Thymus (tissue), 11 donors: ENCODE measurements around the gene IL13. TPM values are rescaled to one million over a fixed set of nuclear protein-coding genes. Genes with fewer than 3 reads are reported as not detected.
A peak's percentile ranks its signal among the peaks of the same experiment; 100 is the strongest.

Experiments used
- DNase-seq, 9 donors: peaks; one replicate each; pipeline ENCODE4 v3.0.0-alpha.2; 2013; ENCODE audit warnings: low spot score in 9 of 9, low read depth in 6 of 9, missing footprints in 1 of 9
- H3K27ac ChIP-seq, 2 donors: one replicate each; pipeline ENCODE4 v1.5.1; 2013; ENCODE audit warnings: control low read depth in 1 of 2, low read depth in 1 of 2, low read length in 1 of 2, mild to moderate bottlenecking in 1 of 2, moderate library complexity in 1 of 2
- H3K27me3 ChIP-seq, 2 donors: one replicate each; pipeline ENCODE4 v1.5.1; 2013; ENCODE audit warnings: low read length in 1 of 2; ENCODE audit not compliant: control insufficient read depth in 2 of 2, insufficient read depth in 1 of 2
- H3K36me3 ChIP-seq, 2 donors: one replicate each; pipeline ENCODE4 v1.5.1; 2013; ENCODE audit warnings: low read length in 1 of 2, mild to moderate bottlenecking in 1 of 2, moderate library complexity in 1 of 2; ENCODE audit not compliant: control insufficient read depth in 2 of 2, insufficient read depth in 2 of 2
- H3K4me1 ChIP-seq, 2 donors: one replicate each; pipeline ENCODE4 v1.5.1; 2013; ENCODE audit warnings: low read length in 2 of 2; ENCODE audit not compliant: control insufficient read depth in 2 of 2, insufficient read depth in 2 of 2
- H3K4me3 ChIP-seq, 2 donors: one replicate each; pipeline ENCODE4 v1.5.1; 2013; ENCODE audit warnings: low read length in 2 of 2, control low read depth in 1 of 2, mild to moderate bottlenecking in 1 of 2
- H3K9me3 ChIP-seq, 2 donors: one replicate each; pipeline ENCODE4 v1.5.1; 2013; ENCODE audit warnings: low read length in 1 of 2, mild to moderate bottlenecking in 1 of 2; ENCODE audit not compliant: control insufficient read depth in 2 of 2, insufficient read depth in 1 of 2
- WGBS: extraction: QIAGEN DNeasy Blood & Tissue Kit; methylation state at CpG from one replicate; pipeline ENCODE4 v1.1.7; 2013; 5-methylcytosine and 5-hydroxymethylcytosine counted together
- polyA plus RNA-seq: library from polyadenylated mRNA; stranded (reverse); fragments of 200-250 nt; gene quantifications from one replicate; pipeline ENCODE4 v1.2.3, GENCODE V29; 2013
- total RNA-seq: library from RNA; stranded (reverse); fragments of 120-200 nt; gene quantifications from one replicate; pipeline ENCODE4 v1.2.4, GENCODE V29; 2013
- donor health status: healthy.

IL13 gene
- total and polyA plus RNA-seq, 2 donors: 0.42 to 1.0 TPM

GRCh38 chr5:132648355-132648754 is 9.6 kb upstream of the IL13 start:
- DNase-seq: no peak
- no peaks in the 10 kb centered on the region for H3K4me1 ChIP-seq
- no peaks in the 10 kb centered on the region for H3K27me3 ChIP-seq
- no peak overlapping the region for H3K27ac ChIP-seq
- WGBS: 97% methylated on average over 1 of the region's 1 CpG
- H3K9me3 ChIP-seq: no peaks in the 10 kb centered on the region
- H3K36me3 ChIP-seq: peaks cover 0 to under 1% of the 10 kb centered on the region in 2 donors
- H3K4me3 ChIP-seq: no peak overlapping the region

- H3K27ac ChIP-seq: no peak overlapping the region
- H3K36me3 ChIP-seq: no peaks in the 10 kb centered on the region
- peaks cover 0 to 22% of the 10 kb centered on the region in 2 donors for H3K27me3 ChIP-seq
- peaks cover 11% of the 10 kb centered on the region in 2 donors for H3K4me1 ChIP-seq
- WGBS: 98% methylated on average over 4 of the region's 4 CpGs
- H3K4me3 ChIP-seq: no peak overlapping the region
- H3K9me3 ChIP-seq: no peaks in the 10 kb centered on the region
- DNase-seq: no peak
Measured at GRCh38 chr5:132651838-132652469, 6.0 kb upstream of the IL13 start.

GRCh38 chr5:132653716-132654115 is 4.3 kb upstream of the IL13 start:
- no peak overlapping the region for H3K4me3 ChIP-seq
- no peaks in the 10 kb centered on the region for H3K36me3 ChIP-seq
- no peaks in the 10 kb centered on the region for H3K9me3 ChIP-seq
- no peak for DNase-seq
- 69% methylated on average over 7 of the region's 7 CpGs for WGBS
- peaks cover 11 to 17% of the 10 kb centered on the region in 2 donors for H3K4me1 ChIP-seq
- peaks cover 0 to 25% of the 10 kb centered on the region in 2 donors for H3K27me3 ChIP-seq
- H3K27ac ChIP-seq: no peak overlapping the region

- no peaks in the 10 kb centered on the region for H3K36me3 ChIP-seq
- 11% methylated on average over 92 of the region's 92 CpGs for WGBS
- H3K4me1 ChIP-seq: peaks cover 11 to 17% of the 10 kb centered on the region in 2 donors
- H3K27me3 ChIP-seq: peaks cover 0 to 25% of the 10 kb centered on the region in 2 donors
- H3K4me3 ChIP-seq: peak overlapping the region; percentile 18 to 31
- peak in 2 of 9 donors; percentile 23 to 50 for DNase-seq
- no peaks in the 10 kb centered on the region for H3K9me3 ChIP-seq
- no peak overlapping the region for H3K27ac ChIP-seq
Measured at GRCh38 chr5:132655821-132656773, 1.9 kb upstream of the IL13 start.

GRCh38 chr5:132656774-132657355 is 1.1 kb upstream of the IL13 start:
- peaks cover 11 to 20% of the 10 kb centered on the region in 2 donors for H3K4me1 ChIP-seq
- no peaks in the 10 kb centered on the region for H3K36me3 ChIP-seq
- H3K27me3 ChIP-seq: peaks cover 0 to 25% of the 10 kb centered on the region in 2 donors
- no peak overlapping the region for H3K27ac ChIP-seq
- no peaks in the 10 kb centered on the region for H3K9me3 ChIP-seq
- WGBS: 46% methylated on average over 12 of the region's 12 CpGs
- H3K4me3 ChIP-seq: peak overlapping the region; percentile 18 to 31
- peak in 1 of 9 donors; percentile 36 for DNase-seq

- Histone ChIP-seq H3K4me1 (peaks cover 11 to 31% of the 10 kb centered on the region in 2 donors), H3K4me3 (no peak overlapping the region), H3K27ac (no peak overlapping the region), H3K36me3 (no peaks in the 10 kb centered on the region), H3K27me3 (peaks cover 0 to 25% of the 10 kb centered on the region in 2 donors), H3K9me3 (no peaks in the 10 kb centered on the region)
- DNase-seq: no peak
- 98% methylated on average over 9 of the region's 9 CpGs for WGBS
Measured at GRCh38 chr5:132658381-132659302, 669 bp downstream of the IL13 start.

GRCh38 chr5:132659598-132660493 is 1.9 kb downstream of the IL13 start:
- no peaks in the 10 kb centered on the region for H3K9me3 ChIP-seq
- H3K4me1 ChIP-seq: peaks cover 11 to 33% of the 10 kb centered on the region in 2 donors
- WGBS: 98% methylated on average over 23 of the region's 23 CpGs
- no peak overlapping the region for H3K4me3 ChIP-seq
- peaks cover 0 to 21% of the 10 kb centered on the region in 2 donors for H3K27me3 ChIP-seq
- no peak overlapping the region for H3K27ac ChIP-seq
- H3K36me3 ChIP-seq: no peaks in the 10 kb centered on the region
- no peak for DNase-seq
